Testis (tissue), 2 donors: ENCODE data around the gene SLC7A6.

Experiments used
- POLR2A ChIP-seq: fragments of 450-650 bp; IDR thresholded peaks from one replicate; pipeline ENCODE4 v1.6.1; 2017; ENCODE audit warnings: antibody characterized with exemption, mild to moderate bottlenecking, moderate library complexity
- TF ChIP-seq, protein P1 (sequence below), 3 experiments: fragments of 450-650 bp in 2 of 3; fragments of 200-600 bp in 1 of 3; sonication (generic) in 1 of 3; IDR thresholded peaks; one replicate each; pipeline ENCODE4 v1.5.1; 2016 to 2019; ENCODE audit warnings: antibody characterized with exemption in 3 of 3, mild to moderate bottlenecking in 2 of 3, moderate library complexity in 1 of 3

DNA sequence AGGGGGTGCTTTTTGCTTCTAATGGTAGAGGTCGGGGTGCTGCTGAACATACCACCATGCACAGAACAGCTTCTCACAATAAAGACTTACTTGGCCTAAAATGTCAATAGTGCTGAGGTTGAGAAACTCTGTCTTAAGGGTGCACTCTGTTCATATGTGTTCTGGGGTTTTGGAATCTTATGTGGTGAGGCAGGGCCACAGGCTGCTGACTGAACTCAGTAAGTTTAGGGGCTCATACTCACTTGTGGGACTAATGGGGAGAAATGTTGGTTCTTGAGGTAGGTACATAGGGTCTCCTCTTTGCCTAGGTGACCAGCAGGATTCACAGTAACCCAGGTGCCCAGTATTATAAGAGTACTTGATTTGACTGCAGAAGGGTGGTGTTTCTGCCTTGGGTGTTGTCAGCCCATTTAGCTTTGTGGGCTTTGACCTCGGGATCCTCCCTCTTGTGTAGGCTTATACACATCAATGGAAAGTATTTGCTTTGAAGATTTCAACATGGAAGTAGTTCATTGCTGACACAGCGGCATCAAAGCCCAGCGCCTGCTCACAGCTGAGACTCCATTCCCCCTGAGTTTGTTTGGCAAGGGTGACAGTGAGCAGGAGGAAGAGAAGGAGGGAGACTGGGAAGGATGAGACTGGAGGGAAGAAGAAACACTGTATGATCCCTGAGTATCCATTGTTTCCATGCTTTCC lies 17.2 kb downstream of the SLC7A6 start:
- no peak for TF ChIP-seq POLR2A
- TF ChIP-seq, protein P1, sequence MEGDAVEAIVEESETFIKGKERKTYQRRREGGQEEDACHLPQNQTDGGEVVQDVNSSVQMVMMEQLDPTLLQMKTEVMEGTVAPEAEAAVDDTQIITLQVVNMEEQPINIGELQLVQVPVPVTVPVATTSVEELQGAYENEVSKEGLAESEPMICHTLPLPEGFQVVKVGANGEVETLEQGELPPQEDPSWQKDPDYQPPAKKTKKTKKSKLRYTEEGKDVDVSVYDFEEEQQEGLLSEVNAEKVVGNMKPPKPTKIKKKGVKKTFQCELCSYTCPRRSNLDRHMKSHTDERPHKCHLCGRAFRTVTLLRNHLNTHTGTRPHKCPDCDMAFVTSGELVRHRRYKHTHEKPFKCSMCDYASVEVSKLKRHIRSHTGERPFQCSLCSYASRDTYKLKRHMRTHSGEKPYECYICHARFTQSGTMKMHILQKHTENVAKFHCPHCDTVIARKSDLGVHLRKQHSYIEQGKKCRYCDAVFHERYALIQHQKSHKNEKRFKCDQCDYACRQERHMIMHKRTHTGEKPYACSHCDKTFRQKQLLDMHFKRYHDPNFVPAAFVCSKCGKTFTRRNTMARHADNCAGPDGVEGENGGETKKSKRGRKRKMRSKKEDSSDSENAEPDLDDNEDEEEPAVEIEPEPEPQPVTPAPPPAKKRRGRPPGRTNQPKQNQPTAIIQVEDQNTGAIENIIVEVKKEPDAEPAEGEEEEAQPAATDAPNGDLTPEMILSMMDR (IDR thresholded peaks at IDR 0.05), result no peak
